Adrenal gland (tissue), 5 donors: Measurements from ENCODE around the gene CIAO3.

Source experiments
- CTCF ChIP-seq, 6 experiments: fragments of 450-650 bp in 4 of 6; fragments of 200-600 bp in 2 of 6; sonication (generic) in 1 of 6; IDR thresholded peaks; 1 replicate in 5 of 6; 2 replicates in 1 of 6; pipeline versions ENCODE4 v1.5.1 to v1.8.0; 2016 to 2021; ENCODE audit warnings: antibody characterized with exemption in 6 of 6, mild to moderate bottlenecking in 2 of 6, moderate library complexity in 1 of 6
- POLR2A ChIP-seq, 2 donors: fragments of 450-650 bp; IDR thresholded peaks; one replicate each; pipeline ENCODE4 v1.6.1; 2017; ENCODE audit warnings: antibody characterized with exemption in 2 of 2, mild to moderate bottlenecking in 2 of 2, moderate library complexity in 1 of 2
- donor health status: DM: no; HTN: no; CAD: no.

DNA sequence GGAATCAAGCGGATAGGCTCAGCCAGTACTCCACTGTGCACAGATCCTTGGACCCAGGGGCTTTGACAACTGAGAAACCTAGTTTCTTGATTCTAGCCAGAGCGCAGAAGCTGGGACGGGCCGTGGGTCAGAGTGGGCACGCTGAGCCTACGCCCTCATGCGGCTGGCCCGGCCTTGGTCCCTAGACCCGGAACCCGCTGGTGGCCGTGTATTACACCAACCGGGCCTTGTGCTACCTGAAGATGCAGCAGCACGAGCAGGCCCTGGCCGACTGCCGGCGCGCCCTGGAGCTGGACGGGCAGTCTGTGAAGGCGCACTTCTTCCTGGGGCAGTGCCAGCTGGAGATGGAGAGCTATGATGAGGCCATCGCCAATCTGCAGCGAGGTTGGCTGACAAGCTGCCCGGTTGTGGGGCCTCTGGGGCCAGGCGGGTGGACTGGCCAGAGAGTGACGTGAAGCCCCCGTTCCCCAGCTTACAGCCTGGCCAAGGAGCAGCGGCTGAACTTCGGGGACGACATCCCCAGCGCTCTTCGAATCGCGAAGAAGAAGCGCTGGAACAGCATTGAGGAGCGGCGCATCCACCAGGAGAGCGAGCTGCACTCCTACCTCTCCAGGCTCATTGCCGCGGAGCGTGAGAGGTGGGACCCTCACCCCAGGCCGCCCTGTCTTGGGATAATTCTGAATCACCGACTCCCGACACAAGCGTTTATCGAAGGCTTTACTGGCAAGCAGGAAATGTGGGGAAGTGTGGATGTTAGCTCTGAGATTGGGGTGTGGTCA is 59.6 kb downstream of the CIAO3 start:
- TF ChIP-seq CTCF (IDR thresholded peaks at IDR 0.05) (peak in 1 of 6 experiments; percentile 5), POLR2A (IDR thresholded peaks at IDR 0.05) (peak in 1 of 2 donors; percentile 34)
